Airway epithelial cell (primary cell): Measurements from ENCODE around the gene UBA5. TPM values are rescaled to one million over a fixed set of nuclear protein-coding genes. Genes with fewer than 3 reads are reported as not detected.

Experiments
- total RNA-seq: library from RNA; depleted of rRNA; stranded (reverse); fragments of >200 nt; gene quantifications from 2 replicates; pipeline ENCODE4 v1.2.3, GENCODE V29; 2015

Gene UBA5
- 30.6 and 55.4 TPM in 2 replicates for total RNA-seq

GRCh38 chr3:132660052-132660810, at the start of gene UBA5:
Gene UBA5, plus strand, starts transcription at chr3:132660329. Its CDS starts 209 bp downstream, at chr3:132660538.

GRCh38 chr3:132659365-132660051, 621 bp upstream of the UBA5 start, which contains the start of gene ACAD11:
Gene ACAD11, minus strand, starts transcription at chr3:132659809. Its CDS starts 58 bp downstream, at chr3:132659751.

GRCh38 chr3:132722165-132723023, 62.3 kb downstream of the UBA5 start, which contains the start of gene NPHP3:
Gene NPHP3, minus strand, starts transcription at chr3:132722409. Its CDS starts 54 bp downstream, at chr3:132722355.

Other genes with a start within 250 kb of the UBA5 start
- gene DNAJC13, start 242.8 kb upstream of the UBA5 start, total RNA-seq: 20.2 and 20.9 TPM in 2 replicates
- 0.19 TPM in 1 of 2 replicates, not detected in the other for gene ACKR4, start 63.1 kb upstream of the UBA5 start, total RNA-seq
- 12.7 and 15.7 TPM in 2 replicates for gene ACAD11, start 520 bp upstream of the UBA5 start, total RNA-seq
- gene NPHP3, start 62.1 kb downstream of the UBA5 start, total RNA-seq: 11.9 and 12.9 TPM in 2 replicates